Measurements from ENCODE around the gene NR2E1. TPM values are rescaled to one million over a fixed set of nuclear protein-coding genes. Genes with fewer than 3 reads are reported as not detected.

Gene NR2E1
- total RNA-seq, 6 experiments from 2014 or later = not detected

GRCh38 chr6:108152446-108152845, 13.4 kb upstream of the NR2E1 start:
- peaks cover 0 to 31% of the 10 kb centered on the region in 2 donors for H3K27me3 ChIP-seq
- DNase-seq = no peak
- H3K9me3 ChIP-seq = no peaks in the 10 kb centered on the region
- peaks cover 0 to 4% (median under 1%) of the 10 kb centered on the region in 4 donors for H3K4me1 ChIP-seq
- H3K36me3 ChIP-seq = no peaks in the 10 kb centered on the region
- WGBS (ENCODE audit: insufficient coverage, low coverage, low lambda C conversion rate, missing lambda C conversion rate) = 85% methylated on average over 4 of the region's 4 CpGs
- H3K4me3 ChIP-seq = no peak overlapping the region
- H3K27ac ChIP-seq = no peak overlapping the region
- TF ChIP-seq, protein P1, sequence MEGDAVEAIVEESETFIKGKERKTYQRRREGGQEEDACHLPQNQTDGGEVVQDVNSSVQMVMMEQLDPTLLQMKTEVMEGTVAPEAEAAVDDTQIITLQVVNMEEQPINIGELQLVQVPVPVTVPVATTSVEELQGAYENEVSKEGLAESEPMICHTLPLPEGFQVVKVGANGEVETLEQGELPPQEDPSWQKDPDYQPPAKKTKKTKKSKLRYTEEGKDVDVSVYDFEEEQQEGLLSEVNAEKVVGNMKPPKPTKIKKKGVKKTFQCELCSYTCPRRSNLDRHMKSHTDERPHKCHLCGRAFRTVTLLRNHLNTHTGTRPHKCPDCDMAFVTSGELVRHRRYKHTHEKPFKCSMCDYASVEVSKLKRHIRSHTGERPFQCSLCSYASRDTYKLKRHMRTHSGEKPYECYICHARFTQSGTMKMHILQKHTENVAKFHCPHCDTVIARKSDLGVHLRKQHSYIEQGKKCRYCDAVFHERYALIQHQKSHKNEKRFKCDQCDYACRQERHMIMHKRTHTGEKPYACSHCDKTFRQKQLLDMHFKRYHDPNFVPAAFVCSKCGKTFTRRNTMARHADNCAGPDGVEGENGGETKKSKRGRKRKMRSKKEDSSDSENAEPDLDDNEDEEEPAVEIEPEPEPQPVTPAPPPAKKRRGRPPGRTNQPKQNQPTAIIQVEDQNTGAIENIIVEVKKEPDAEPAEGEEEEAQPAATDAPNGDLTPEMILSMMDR (IDR thresholded peaks at IDR 0.05) = no peak
- no peak for TF ChIP-seq POLR2A (IDR thresholded peaks at IDR 0.05)
- ATAC-seq = no peak
- intact Hi-C loops (cut with DNase I) = no loop called here

DNA sequence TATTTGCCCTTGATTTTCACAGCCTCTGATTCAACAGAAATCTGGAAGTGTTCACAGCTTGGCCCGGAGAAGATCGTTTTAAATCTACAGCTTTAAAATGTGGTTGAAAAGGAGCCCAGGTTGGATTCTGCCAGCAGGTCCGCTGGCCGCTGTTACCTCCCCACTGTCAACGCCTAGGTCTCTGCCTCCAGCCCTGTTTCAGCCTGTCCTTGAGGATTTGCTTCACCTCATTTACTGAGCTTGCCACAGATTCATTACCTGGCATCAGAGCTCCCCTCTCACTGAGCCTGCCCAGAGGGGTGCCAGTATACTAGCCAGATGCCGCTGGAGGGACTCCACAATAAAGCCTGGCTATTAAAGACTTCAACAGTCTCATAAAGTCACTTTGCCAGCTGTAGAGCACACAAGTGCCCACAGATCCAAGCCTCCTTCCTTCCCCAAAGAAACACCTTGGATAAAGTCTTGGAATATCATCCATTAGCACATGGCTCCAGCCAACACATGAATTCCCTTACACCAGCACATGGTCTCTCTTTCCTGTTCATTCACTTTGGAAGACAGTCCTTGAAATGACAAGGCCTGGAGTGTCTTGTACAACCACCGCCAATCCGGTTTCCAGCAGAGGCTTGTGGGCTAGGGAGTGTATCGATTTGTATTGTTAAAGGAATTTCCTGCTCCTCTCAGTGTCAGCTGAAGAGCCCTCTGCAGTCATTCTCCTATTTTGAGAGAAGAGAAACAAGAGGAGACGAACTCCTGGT, 9.5 kb upstream of the NR2E1 start:
- no peak for TF ChIP-seq POLR2A (IDR thresholded peaks at IDR 0.05)
- TF ChIP-seq, protein P1 (IDR thresholded peaks at IDR 0.05) = no peak
- no peak for DNase-seq
- no peaks in the 10 kb centered on the region for H3K9me3 ChIP-seq
- WGBS (ENCODE audit: insufficient coverage, low coverage, low lambda C conversion rate, missing lambda C conversion rate) = 11% methylated on average over 7 of the region's 10 CpGs
- no peak overlapping the region for H3K4me3 ChIP-seq
- peaks cover 6 to 46% of the 10 kb centered on the region in 2 donors for H3K27me3 ChIP-seq
- ATAC-seq = peak; percentile 29 to 63 (median 38)
- H3K27ac ChIP-seq = no peak overlapping the region
- H3K36me3 ChIP-seq = no peaks in the 10 kb centered on the region
- H3K4me1 ChIP-seq = peaks cover 0 to 10% (median 4%) of the 10 kb centered on the region in 4 donors
- intact Hi-C loops (cut with DNase I) = no loop called here

DNA sequence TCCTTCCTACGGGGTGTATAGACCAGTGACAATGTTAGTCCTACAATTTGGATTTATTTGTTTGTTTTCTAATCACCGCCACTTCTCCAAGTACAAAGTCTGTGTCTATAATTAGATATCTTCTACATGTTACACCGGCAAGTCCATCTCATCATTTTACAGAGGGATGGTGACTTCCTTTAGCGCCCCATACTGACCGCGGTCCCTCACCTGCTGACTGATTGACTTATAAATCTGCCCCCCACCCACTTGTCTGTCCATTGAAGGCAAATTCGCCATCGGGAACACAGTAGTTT, 8.9 kb upstream of the NR2E1 start:
- Histone ChIP-seq H3K9me3 (no peaks in the 10 kb centered on the region), H3K4me3 (no peak overlapping the region), H3K36me3 (no peaks in the 10 kb centered on the region), H3K27ac (no peak overlapping the region), H3K27me3 (peaks cover 6 to 50% of the 10 kb centered on the region in 2 donors), H3K4me1 (peaks cover 0 to 10% (median 4%) of the 10 kb centered on the region in 4 donors)
- TF ChIP-seq, protein P1 (IDR thresholded peaks at IDR 0.05) = no peak
- TF ChIP-seq POLR2A (IDR thresholded peaks at IDR 0.05) = no peak
- DNase-seq (no peak), ATAC-seq (peak in 1 of 4 donors; percentile 29)
- 6% methylated on average over 8 of the region's 8 CpGs for WGBS (ENCODE audit: insufficient coverage, low coverage, low lambda C conversion rate, missing lambda C conversion rate)
- intact Hi-C loops (cut with DNase I) = no loop called here

DNA sequence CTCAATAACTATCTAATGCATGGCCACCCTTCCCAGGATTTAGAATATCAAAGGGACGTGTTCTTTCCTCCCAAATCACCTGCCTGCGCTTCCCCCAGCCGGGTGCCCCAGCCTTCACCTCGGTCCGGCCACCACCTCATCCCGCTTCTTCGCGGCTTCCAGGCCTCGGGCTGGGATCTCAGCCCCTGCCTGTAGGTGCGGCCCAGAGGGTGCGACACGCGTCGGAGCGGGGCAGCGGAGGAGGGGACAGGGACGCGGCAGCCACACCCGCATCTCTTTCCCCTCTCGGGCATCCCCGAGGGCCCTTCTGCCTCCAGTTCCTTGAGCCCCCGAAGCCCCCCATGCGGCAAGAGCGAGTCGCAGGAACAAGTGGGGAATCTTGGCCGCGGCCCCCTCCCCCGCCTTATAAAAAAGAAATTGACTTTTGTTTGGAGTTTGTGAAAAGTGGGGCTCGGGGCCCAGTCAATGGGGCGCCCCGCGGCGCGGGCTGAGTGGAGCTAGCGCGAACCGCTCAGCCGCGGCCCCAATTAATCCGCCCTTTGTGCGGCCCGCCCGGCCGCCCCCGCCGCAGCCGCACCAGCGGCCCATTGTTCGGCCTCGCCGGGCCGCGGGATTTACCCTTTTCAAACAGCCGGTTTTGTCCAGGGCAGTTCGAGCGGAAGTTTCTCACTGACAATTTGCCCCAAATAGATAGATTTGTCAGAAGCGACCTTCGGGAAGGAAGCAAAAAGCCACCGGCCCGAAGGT, 8.4 kb upstream of the NR2E1 start:
- peaks cover 0 to 10% (median 4%) of the 10 kb centered on the region in 4 donors for H3K4me1 ChIP-seq
- H3K36me3 ChIP-seq = no peaks in the 10 kb centered on the region
- H3K4me3 ChIP-seq = peak overlapping the region in 2 of 3 donors; percentile 4 to 10
- intact Hi-C loops (cut with DNase I) = no loop called here
- 2% methylated on average over 34 of the region's 60 CpGs for WGBS (ENCODE audit: insufficient coverage, low coverage, low lambda C conversion rate, missing lambda C conversion rate)
- peak in 2 of 4 donors; percentile 14 to 34 for ATAC-seq
- no peak for DNase-seq
- H3K27me3 ChIP-seq = peaks cover 6 to 55% of the 10 kb centered on the region in 2 donors
- TF ChIP-seq, protein P1 (IDR thresholded peaks at IDR 0.05) = no peak
- no peak for TF ChIP-seq POLR2A (IDR thresholded peaks at IDR 0.05)
- no peaks in the 10 kb centered on the region for H3K9me3 ChIP-seq
- H3K27ac ChIP-seq = no peak overlapping the region
